GM10248 (cell line): ENCODE measurements around the gene SBK3.

ENCODE experiments used
- CTCF ChIA-PET: fragments of 300-600 bp; sonication (Branson Sonifier 250); formaldehyde crosslinking; extraction: SDS; loops from one replicate; lab custom pipeline; 2021; ENCODE audit warnings: antibody characterized with exemption; lab: Yijun Ruan, JAX
- POLR2A ChIA-PET: fragments of 350-650 bp; sonication (Branson Sonifier 250); formaldehyde crosslinking; extraction: SDS; loops from one replicate; lab custom pipeline; 2020; ENCODE audit warnings: antibody characterized with exemption; lab: Yijun Ruan, JAX
- DNase-seq: peaks from one replicate; pipeline ENCODE4 v3.0.0; 2012; ENCODE audit errors: extremely low spot score
- TF ChIP-seq, protein P1 (sequence below): IDR thresholded peaks from 2 replicates; pipeline ENCODE4 v1.5.1; 2012; ENCODE audit warnings: mild to moderate bottlenecking, low read depth; ENCODE audit errors: extremely low read depth, missing control alignments, control extremely low read depth

SBK3 gene

DNA sequence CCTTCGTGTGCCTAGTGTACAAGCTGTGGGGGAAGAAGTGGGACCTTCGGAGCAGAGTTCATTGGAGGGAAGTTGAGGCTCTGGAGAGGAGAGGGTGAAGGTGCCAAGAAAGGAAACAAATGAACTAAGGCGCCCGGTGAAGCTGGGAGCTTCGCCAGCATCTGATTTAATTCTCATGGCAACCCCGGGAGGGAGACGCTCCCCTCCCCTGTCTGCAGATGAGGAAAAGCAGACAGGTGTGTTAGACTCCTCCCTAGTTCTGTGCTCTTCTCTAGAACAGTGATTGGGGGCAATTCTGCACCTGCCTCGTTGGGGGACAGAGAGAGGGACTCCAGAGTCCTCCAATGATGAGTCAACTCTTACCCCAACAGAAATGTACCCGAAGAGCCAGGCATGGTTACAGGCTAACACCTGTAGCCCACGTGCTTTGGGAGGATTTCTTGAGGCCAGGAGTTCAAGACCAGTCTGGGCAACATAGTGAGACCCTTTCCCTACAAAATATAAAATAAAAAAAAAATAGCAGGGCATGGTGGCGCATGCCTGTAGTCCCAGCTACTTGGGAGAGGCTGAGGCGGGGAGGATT lies 52.9 kb downstream of the SBK3 start:
- POLR2A ChIA-PET: no interaction called here
- no peak for DNase-seq
- CTCF ChIA-PET: interaction anchor here (0.8 to 8.2 kb wide), 3 partner anchors 12 to 140 kb away, joined by 3 to 43 read pairs (median 3); no protein-coding TSS in a partner anchor
- TF ChIP-seq, protein P1, sequence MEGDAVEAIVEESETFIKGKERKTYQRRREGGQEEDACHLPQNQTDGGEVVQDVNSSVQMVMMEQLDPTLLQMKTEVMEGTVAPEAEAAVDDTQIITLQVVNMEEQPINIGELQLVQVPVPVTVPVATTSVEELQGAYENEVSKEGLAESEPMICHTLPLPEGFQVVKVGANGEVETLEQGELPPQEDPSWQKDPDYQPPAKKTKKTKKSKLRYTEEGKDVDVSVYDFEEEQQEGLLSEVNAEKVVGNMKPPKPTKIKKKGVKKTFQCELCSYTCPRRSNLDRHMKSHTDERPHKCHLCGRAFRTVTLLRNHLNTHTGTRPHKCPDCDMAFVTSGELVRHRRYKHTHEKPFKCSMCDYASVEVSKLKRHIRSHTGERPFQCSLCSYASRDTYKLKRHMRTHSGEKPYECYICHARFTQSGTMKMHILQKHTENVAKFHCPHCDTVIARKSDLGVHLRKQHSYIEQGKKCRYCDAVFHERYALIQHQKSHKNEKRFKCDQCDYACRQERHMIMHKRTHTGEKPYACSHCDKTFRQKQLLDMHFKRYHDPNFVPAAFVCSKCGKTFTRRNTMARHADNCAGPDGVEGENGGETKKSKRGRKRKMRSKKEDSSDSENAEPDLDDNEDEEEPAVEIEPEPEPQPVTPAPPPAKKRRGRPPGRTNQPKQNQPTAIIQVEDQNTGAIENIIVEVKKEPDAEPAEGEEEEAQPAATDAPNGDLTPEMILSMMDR: no peak

DNA sequence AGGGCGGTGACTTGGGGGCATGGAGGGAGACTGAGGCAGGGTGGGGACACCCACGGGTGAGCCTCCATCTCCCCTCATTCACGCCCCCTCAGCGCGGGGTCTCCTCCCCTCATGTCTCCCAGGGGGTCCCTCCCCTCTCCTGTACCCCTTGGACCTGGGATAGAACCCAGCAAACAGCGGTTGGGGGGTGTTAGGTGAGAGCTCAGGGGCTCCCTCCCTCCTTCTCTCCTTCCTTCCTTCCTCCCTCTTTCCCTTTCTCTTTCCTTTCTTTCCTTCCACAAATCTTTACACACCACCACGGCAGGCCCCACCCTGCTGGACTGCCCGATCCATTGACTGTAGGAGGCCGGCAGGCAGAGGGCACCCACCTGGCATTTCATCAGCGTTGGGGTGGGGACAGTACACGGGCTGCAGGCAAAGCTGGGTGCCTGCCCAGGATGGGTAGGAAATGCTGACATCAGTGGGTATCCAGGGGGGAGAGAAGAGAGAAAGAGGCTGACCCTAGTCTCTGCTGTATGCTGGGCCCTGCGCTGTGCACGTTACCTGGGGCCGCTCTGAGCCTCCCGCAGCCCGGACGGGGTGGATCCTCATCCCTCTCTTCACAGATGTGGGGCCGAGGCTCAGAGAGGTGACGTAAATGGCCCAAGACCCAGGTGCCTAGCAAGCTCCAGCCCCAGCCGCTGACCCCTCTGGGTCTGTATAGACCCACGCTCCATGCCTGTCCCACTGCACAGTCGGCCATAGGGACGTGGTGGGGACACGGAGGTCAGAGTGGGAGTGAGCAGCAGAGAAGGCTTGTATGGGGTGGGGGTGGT lies 53.6 kb downstream of the SBK3 start:
- CTCF ChIA-PET: interaction anchor here (8.2 kb wide), 1 partner anchor 13 kb away, joined by 43 read pairs; no protein-coding TSS in a partner anchor
- TF ChIP-seq, protein P1: no peak
- POLR2A ChIA-PET: no interaction called here
- DNase-seq: no peak
